ENCODE results near the gene GABPA.
"Not testable (repeated sequence)": the region's sequence is repeated elsewhere in the genome, so short reads cannot be mapped to it uniquely, and the experiment has no call there.

Gene GABPA

DNA sequence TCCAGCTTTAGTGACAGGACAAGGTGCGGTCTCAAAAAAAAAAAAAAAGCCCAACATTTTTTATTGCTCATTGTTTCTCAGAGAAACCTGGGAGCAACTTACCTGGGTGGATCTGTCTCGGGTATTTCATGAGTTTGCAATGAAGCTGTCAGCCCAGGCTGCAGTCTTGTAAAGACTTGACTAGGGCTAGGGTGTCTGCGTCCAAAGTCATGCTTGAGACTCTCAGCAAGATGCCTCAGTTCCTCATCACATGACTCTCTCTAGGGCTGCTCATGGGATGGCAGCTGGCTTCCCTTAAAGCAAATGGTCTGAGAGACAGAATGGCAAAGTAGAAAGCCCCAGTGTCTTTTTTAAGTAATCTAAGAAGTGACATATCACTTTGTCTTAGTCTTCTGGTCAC lies 8.1 kb downstream of the GABPA start:
- DNase-seq (ENCODE audit: low spot score): no peak

DNA sequence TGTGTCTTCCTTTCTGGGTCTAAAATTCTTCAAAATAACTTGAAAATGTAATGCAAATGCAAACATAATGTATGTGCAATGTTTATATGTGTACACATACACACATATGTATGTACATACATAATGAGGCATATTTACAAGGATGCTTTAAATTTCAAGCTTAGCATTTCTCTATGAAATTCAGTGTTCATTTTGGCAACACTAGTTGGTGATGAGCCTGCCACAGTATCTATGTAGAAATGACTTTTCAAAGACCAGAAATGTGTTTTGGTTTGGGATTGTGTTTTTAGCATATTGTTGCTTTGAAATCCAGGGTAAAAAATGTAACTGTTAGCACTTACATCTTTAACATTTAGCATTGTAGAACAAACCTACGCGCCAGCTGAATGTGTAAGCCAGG lies 10.1 kb downstream of the GABPA start:
- DNase-seq (ENCODE audit: low spot score): no peak

DNA sequence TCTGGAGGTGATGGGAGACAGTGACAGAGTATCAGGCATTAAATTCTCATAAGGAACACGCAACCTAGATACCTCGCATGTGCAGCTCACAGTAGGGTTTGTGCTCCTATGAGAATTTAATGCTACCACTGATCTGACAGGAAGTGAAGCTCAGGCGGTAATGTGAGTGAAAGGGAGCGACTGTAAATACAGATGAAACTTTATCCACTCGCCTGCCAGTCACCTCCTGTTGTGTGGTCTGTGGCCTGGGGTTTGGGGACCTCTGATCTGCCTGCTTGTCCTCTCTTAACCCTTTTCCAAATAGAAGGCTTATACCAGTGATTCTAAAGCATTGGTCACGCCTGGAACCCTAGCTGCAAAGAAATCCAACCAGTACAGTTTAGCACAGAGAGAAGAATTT lies 15.3 kb downstream of the GABPA start:
- no peak for DNase-seq (ENCODE audit: low spot score)

DNA sequence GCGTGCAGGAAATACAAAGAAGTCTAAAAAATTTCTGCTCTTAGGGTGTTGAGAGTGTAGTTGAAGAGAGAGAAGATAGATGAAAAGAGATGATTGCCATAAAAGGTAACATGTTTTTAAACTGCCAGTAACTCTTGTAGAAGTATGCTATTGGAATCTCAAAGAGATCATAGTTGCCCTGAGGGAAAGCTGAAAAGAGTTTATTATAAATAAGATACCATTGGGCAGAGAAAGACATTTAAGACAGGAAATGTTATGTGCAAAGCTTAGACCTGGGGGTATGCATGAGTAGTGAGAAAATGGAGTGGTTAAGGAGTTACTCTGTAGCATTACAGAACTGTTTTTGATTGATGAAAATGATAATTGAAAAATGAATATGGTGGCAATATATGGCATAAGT lies 17.6 kb downstream of the GABPA start:
- no peak for DNase-seq (ENCODE audit: low spot score)

GRCh38 chr21:25756190-25756932 lies 21.6 kb downstream of the GABPA start:
- DNase-seq (ENCODE audit: low spot score): no peak

GRCh38 chr21:25757531-25757930 lies 22.8 kb downstream of the GABPA start:
- DNase-seq (ENCODE audit: low spot score): no peak

GRCh38 chr21:25759573-25759972 lies 24.8 kb downstream of the GABPA start:
- no peak for DNase-seq (ENCODE audit: low spot score)

GRCh38 chr21:25760061-25760460 lies 25.3 kb downstream of the GABPA start:
- DNase-seq (ENCODE audit: low spot score): no peak

GRCh38 chr21:25760677-25761076 lies 25.9 kb downstream of the GABPA start:
- no peak for DNase-seq (ENCODE audit: low spot score)

DNA sequence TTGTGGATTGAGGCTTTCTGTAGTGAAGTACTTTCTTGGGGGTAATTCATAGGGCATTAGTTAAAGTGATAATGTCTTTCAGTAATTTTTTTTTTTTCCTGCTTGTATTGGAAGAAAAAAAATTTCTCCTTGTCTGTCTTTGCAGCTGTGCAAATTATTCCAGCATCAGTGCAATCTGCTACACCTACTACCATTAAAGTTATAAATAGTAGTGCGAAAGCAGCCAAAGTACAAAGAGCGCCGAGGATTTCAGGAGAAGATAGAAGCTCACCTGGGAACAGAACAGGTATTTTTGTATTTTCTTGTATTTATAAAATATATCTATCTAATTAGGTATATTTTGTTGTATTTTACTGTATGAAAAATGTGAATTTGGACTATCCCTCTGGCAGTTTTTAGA lies 29.3 kb downstream of the GABPA start:
- DNase-seq (ENCODE audit: low spot score): no peak

DNA sequence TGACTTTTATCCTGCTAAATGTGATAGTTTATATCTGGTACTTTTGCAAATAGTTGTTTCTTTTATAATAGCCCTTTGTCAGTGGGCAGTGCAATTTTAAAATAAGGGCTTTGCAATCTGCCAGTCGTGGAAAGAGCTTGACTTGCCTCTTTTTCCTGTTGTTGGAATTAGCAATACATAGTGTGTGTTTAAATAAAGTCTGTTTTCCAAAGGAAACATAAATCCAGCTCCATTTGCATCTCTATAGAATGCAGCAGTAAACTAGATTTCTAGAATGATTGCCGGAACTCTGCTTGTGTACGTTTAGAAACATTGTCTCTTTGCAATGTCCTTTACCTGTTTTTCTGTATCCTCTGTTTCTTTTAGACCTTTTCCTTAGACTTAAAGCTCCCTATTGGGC lies 33.1 kb downstream of the GABPA start:
- no peak for DNase-seq (ENCODE audit: low spot score)

DNA sequence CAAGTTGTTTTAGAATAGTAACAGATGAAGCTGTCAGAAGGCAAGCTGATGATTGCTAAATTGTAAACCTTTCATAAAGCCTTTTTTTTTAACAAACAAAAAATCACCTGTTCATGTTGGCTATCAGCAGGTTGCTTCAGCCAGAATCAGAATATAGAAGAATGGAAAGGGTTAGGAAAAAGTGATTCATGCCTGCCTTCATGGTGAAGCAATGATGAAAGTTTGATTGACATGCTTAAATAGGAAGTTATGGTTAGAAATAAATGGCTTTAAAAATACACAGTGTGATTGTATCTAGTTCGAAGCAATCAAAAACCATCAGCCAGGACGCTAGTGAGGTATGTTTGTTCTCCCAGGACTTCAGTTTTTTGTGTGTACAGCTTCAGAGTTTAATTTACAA lies 37.9 kb downstream of the GABPA start:
- DNase-seq (ENCODE audit: low spot score): no peak

DNA sequence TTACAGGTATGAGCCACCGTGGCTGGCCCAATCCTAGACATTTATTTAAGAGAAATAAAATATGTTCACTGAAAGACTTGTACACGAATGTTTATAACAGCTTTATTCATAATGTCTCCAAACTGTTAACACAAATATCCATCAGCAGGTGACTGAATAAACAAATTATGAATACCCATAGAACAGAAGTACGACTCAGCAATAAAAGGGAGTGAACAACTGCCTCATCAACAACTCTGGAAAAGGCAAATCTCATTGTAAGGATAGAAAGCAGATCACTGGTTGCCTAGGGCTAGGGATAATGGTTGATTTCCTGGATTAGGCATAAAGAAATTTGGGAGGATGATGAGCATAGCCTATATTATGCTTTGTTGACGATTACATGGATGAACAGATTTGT lies 41.7 kb downstream of the GABPA start:
- no peak for DNase-seq (ENCODE audit: low spot score)

DNA sequence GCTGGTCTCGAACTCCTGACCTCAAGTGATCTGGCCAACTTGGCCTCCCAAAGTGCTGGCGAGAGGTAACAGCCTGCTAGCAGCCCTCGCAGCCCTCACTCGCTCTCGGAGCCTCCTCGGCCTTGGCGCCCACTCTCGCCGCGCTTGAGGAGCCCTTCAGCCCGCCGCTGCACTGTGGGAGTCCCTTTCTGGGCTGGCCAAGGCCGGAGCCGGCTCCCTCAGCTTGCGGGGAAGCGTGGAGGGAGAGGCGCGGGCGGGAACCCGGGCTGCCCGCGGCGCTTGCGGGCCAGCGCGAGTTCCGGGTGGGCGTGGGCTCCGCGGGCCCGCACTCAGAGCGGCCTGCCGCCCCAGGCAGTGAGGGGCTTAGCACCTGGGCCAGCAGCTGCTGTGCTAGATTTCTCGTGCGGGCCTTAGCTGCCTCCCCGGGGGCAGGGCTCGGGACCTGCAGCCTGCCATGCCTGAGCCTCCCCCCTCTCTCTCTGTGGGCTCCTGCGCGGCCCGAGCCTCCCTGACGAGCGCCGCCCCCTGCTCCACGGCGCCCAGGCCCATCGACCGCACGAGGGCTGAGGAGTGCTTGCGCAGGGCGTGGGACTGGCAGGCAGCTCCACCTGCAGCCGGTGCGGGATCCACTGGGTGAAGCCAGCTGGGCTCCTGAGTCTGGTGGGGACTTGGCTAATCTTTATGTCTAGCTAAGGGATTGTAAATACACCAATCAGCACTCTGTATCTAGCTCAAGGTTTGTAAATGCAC lies 43.5 kb downstream of the GABPA start:
- not testable (repeated sequence) for DNase-seq (ENCODE audit: low spot score)

DNA sequence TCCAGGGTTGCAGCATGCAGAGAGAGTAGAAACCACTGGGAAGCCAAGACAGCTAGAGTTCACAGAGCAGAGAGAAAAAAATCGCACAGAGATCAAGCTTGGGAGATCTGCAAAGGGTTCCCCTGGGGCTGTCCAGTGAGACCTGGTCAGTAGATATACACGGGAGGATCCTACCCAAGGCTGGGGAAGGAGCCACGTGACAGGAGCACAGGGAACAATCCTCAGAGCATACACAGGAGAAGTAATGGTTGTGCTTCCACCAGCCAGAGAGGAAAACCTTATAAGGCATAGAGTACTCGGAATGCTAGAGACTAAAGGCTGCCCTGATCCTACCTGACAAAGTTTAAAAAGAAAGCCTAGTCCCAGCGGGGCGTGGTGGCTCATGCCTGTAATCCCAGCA lies 53.9 kb downstream of the GABPA start:
- no peak for DNase-seq (ENCODE audit: low spot score)

- DNase-seq (ENCODE audit: low spot score): peak; percentile 65
These were observed 55.5 kb downstream of the GABPA start for GRCh38 chr21:25790122-25790877.

DNA sequence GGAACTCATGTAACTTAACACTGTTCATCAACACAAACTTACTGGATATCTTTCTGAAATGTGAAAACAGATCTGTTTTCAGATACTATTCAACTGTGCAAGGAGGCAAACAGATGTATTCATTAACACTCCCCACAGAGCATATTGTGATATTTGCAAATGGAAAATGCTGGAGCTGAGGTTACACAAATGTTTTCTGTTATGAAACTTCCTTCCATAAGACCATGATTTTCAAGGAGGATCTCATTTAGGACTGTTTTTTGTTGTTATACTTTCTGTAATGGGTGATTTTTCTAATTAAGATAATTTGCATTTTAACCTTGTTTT lies 56.1 kb downstream of the GABPA start:
- no peak for DNase-seq (ENCODE audit: low spot score)

- DNase-seq (ENCODE audit: low spot score): no peak
These were observed 56.5 kb downstream of the GABPA start for GRCh38 chr21:25791319-25791718.

DNA sequence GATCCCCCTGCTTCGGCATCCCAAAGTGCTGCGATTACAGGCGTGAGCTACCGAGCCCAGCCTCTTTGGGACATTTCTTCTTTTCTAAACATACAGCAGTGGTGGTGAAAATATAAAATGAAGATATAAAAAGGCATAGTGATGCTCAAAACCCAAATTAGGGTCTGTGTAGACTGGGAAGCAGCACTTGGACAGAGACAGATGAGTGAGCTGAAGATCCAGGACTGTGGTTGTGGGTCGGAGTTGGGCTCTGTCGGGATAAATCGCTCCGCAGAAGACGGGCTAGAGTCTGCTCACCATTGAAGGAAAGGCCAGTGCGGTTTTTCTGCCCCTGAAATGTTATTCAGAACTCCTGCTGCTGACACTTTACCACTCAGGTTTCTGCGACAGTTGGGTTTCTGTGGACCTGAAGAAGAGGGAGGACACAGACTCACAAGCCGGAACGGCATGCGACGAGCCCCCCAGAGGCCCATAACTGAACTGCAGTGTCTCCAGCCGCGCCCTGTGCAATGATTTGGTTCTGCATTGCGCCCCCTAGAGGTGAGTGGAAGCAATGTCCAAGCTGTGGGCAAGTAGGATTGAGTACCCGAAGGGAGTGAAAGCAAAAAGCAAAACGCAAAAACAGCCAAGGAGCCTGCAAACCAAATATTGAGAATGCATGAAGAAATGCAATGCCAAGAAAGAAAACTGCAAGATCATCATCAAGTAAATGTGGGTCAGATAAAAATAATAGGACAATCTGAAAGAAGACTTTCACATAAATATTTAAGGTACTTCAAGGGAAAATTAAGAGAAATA lies 66.6 kb downstream of the GABPA start:
- peak; percentile 72 for DNase-seq (ENCODE audit: low spot score)

GRCh38 chr21:25806060-25806459 lies 71.3 kb downstream of the GABPA start:
- DNase-seq (ENCODE audit: low spot score): no peak

GRCh38 chr21:25807191-25807590 lies 72.4 kb downstream of the GABPA start:
- DNase-seq (ENCODE audit: low spot score): no peak

- no peak for DNase-seq (ENCODE audit: low spot score)
These were observed 74.2 kb downstream of the GABPA start for GRCh38 chr21:25809013-25809412.

Measured in left forelimb (tissue), 1 donor.